Pulmonary artery endothelial cell (primary cell): ENCODE data around the gene CNTN5. TPM values are rescaled to one million over a fixed set of nuclear protein-coding genes. Genes with fewer than 3 reads are reported as not detected.

ENCODE experiments used
- DNase-seq: peaks from one replicate; pipeline ENCODE4 v3.0.0-alpha.2; 2011; ENCODE audit warnings: low read depth, low spot score
- total RNA-seq: library from RNA; depleted of rRNA; stranded (reverse); fragments of >200 nt; gene quantifications from 2 replicates; pipeline ENCODE4 v1.2.3, GENCODE V29; 2014

The CNTN5 gene
- total RNA-seq, 1 donor from 2014 or later, result not detected

DNA sequence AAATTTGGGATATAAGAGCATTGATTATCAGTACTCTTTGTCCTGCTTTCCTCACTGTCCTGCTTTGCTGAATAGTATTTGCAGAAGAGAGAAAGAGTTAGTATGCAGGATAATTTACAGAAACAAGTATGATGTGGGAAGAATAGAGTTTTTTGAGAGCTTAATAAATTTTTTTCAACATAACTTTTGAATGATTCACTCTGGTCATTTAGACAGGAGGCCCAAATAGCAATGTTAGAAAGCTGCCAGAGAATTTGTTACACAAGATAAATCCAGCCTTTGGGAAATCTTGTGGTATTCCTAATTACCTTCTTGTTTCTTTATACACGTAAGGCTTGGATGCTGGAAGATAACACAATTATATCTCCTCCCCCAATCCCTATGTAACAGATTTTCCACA is 484.6 kb downstream of the CNTN5 start:
- no peak for DNase-seq

GRCh38 chr11:99505831-99506230 is 485.1 kb downstream of the CNTN5 start:
- DNase-seq, result no peak

DNA sequence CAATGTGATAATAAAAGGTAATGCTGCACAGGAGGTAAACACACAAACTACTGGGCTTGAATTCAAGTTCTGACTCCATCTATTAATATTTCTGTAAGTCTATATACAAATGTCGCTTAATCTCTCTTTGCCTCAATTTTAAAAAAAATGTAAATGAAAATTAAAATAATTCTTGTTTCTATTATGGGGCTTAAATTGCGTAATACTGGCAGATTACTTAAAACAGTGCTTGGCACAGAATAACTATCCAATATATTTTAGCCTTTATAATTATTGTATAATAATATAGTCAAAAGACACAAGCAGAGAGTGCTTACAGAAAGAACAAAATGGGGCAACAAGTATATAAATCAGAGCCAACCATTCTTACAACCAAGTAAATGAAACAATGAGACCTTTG is 489.1 kb downstream of the CNTN5 start:
- DNase-seq, result no peak

GRCh38 chr11:99513368-99513767 is 492.6 kb downstream of the CNTN5 start:
- DNase-seq, result no peak

DNA sequence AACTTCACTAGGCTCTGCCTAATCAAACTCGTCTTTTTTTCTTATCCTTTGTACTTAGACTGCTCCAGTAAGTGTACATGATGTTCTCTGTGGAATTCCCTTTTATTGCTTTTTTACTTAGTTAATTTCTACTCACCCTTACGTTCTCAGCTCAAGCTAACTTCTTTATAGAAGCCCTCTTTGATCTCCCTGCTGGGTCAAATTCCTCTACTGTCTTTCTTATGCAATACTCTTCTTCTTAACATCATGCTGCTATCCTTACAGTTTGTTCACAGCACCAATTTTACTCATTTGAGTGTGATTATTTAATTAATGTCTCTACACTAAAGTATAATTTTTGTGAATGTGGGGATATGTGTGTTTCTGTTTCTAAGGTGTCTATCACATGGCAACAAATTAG is 498.3 kb downstream of the CNTN5 start:
- no peak for DNase-seq

DNA sequence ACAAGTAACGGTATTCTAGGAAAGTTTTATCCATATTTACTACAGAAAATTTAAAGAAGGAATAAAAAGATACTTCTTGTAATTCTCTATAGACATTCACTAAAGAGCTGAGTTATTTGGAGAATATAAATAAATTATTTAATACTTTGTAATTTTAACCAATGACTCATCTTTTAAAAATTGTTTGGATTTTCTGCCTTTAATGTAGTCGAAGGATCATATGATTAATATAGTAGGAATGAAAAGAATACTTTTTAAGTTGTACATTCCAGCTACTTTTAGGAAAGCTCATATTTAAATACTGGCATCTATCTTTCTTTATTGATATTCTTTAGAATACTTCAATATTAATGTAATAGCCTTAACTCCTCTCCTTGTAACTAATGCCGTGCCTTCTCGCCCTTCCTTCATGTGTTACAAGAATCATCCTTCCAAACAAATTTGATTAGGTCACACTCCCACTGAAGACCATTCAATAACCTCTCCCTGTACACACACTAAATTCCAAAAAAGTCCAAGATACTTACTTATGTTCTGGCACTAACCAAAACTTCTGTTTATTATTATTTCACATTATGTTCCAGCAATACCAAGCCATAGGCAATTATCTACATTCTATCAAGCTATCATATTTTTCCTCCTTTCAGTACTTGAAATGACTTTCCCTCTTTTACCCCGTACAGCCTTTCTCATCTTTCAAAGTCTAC is 501.9 kb downstream of the CNTN5 start:
- no peak for DNase-seq

DNA sequence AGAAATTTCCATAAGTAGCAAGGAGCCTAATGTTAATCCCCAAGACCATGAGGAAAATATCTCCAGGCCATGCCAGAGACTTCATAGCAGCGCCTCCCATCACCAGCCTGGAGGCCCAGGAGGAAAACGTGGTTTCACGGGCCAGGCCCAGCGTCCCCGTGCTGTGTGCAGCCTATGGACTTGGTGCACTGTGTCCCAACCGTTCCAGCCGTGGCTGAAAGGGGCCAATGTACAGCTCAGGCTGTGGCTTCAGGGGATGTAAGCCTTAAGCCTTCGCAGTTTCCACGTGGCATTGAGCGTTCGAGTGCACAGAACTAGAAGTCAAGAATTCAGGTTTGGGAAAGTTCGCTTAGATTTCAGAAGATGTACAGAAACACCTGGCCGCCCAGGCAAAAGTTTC is 510.7 kb downstream of the CNTN5 start:
- DNase-seq, result no peak

GRCh38 chr11:99534812-99535211 is 514.1 kb downstream of the CNTN5 start:
- no peak for DNase-seq

DNA sequence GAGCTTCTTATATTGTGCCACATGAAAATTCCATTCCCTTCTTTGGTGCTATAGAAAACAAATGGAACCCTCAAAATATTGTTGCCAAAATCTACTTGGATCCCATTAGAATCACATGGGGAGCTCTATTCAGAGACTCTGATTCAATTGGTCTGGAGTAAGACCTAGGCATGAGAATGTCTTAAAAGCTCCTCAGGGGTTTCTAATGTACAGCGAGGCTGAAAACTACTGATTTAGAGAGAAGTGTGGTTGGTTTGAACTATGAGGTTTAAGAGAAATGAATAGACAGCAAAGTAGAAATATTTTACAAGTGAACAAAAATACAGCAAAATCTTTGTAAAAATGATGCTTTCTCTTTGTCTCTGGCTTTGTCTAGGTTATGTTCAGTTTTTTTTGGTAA is 514.7 kb downstream of the CNTN5 start:
- no peak for DNase-seq

DNA sequence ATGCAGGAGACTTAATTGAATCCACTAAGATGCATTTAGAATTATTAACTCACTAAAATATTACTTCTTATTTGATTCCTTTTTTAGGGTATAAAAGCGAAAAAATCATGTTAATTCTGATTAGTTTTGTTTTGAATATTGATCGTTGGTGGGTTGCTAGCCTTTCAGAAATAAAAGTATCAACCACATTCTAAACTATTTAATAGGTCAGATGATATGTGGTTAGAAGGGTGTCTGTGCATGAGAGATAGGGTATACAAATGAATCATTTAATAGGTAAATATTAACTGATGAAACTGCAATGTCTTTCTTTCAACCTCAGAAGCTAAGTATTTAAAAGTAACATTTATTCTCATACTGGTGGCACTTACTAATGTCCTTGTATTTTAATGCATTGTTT is 515.1 kb downstream of the CNTN5 start:
- DNase-seq, result no peak

DNA sequence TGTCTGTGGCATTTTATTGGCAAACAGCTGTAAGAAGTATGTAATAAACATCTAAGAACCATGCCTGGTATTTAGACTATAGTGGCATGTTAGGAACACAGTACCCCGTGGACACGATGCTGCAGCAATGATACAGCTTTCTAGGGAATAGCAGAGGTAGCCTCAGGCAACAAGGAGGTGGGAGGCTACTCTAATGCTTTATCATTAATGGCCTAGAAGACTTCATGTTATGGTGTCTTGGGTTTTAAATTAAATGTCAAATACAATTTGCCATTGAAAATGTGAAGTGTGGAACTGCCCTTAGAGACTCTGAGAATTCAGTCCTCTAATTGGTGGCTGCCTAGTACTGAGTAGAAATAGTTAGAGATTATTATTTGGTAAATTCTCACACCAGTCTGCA is 516.9 kb downstream of the CNTN5 start:
- no peak for DNase-seq

DNA sequence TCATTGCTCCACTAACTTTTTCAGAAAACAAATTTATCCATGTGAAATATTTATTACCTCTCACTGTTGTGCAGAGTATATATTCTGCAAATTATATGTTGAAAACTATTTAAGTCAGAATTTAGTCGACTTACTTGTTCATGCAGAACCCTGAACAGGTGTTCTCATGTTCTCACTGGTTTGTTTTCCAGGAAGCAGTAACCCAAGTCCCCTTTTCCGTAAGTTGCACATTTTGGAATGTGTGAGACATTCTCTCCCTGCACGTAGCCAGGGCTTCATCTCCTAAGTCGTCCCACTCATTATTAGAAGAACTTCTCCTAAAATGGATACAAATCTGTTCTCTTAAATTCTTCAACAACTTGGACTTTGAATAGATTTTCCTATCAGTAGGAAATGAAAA is 524.9 kb downstream of the CNTN5 start:
- DNase-seq, result no peak

DNA sequence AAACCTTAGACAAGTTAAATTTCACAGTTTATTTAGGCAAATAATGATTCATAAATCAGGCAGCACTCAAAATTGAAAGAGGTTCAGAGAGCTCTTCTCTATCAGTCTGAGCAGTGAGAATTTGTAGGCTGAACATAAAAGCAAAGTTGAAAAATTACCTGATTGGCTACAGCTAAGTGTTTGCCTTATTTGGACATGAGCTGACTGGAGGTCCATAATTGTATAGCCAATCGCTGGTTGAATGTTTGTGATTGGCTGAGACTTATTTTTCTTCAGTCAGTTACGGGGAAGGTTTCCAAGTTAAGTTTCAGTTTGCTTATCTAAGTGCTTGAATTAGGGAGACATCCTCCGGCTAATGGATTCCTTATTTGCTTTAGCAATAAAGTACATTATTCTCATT is 527.5 kb downstream of the CNTN5 start:
- DNase-seq, result no peak

DNA sequence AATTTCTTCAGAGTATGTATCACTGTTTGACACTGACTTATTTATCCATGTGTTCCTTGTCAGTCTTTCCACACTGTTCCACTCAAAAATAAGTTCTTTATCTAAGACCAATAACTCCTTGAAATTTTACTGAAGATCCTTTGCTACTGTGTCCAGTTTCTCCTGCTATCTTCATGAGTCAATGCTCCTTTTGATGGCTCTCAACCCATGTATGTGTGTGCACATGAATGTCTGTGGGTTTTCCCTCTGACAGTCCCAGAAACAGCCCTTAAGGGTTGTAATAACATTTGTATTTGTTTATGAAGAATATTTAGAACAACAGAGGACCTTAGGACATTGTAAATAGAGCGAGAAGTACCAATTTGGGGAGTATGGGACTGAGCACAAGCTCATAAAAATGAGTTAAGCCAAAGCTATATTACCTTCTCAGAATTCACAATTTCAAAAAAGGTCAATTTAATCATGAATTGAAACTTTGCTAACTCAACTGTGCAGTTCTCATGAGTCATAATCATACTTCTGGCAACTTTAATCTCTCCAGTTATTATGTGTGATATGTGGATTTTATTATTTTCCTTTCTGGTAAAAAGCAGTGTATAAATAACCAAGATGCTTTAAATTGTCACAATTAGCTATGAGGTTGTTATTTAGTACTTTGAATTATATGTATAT is 533.6 kb downstream of the CNTN5 start:
- DNase-seq, result no peak

DNA sequence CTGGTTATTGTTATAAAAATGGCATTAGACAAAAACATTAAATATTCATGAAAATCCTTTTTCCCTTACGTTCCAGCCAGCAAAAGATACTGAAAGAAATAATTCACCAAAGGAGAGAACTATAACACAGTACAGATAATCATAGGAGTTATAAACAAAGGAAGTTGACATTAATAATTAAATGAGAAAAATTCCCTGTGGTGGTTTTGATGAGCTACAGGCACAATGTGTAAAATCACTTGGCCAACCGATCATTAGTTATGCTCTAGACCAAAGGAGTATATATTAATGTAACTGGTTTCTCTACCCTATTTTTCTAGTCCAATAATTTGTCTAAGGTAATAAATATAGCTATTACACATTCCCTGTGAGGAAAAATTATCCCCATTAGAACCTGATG is 534.7 kb downstream of the CNTN5 start:
- no peak for DNase-seq

DNA sequence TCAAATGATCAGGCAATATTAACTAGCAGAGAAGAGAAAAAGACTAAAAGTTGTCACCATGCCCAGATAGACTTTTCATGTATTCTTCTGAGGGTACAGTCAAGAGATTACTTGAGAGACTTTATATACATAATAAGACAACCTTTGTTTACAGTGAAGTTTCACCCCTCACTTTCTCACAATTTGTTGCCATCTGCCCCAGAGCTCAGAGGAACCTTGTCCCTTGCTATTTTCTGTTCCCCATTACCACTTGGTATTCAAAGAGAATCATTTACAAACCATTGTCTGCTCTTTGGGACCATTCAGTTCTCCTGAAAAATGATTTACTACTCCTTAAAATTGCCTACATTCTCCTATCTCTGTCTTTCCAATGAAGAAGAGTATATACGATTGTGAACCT is 544.6 kb downstream of the CNTN5 start:
- no peak for DNase-seq

- no peak for DNase-seq
These were observed 546.7 kb downstream of the CNTN5 start for GRCh38 chr11:99567334-99567956.

DNA sequence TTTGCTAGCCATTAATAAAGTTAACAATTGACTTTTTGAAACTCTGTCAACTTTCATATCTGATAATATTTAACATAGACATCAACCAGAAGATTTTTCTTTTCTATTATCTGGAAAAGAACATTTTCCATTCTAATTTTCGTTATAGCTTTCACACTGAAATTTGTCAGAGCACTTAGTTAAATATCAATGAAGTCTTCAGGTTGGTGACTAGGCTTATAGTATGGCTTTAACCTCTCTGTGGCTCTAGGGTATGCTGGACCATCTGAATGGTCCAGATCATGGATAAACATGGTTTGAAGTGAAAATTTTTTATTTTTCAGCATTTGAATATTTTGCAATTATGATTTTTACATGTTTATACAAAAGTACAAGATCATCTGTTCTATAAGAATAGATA is 548.1 kb downstream of the CNTN5 start:
- DNase-seq, result no peak

DNA sequence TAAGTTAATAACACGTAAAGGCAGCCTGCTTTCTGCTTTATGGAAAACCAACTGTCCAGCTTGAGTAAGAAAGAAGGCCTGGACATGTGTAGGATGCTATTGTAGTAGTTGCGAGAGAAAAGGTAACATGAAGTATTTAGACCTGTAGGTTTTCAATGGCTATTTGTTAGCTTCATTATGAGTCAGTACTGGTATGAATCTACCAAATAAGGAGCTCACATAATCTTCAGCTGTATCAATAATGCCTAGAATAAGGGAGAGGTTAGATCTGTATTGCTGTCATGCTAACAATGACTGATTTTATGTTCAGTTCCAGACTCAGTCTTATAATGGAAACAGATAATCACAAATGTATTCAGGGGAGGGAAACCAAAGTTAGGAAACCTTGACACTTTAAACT is 550.3 kb downstream of the CNTN5 start:
- no peak for DNase-seq

DNA sequence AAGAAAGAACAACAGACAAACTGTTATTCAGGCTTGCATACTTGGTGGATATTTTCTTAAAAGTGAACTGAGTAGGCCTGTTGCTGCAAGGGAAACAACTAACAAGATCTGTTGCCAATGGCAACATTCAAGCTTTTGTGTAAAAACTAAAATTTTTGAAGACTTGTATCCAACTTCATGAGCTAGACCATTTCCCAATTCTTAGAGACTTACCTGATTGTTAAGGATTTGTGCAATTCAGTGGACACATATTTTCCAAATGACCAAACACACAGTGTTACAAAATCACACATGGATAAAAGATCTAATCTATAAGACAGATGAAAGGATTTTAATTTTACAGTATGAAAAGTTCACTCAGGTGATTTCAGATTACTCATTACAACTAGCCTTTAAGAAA is 564.1 kb downstream of the CNTN5 start:
- DNase-seq, result no peak

GRCh38 chr11:99585606-99586005 is 564.9 kb downstream of the CNTN5 start:
- DNase-seq, result no peak

GRCh38 chr11:99589771-99590170 is 569.0 kb downstream of the CNTN5 start:
- DNase-seq, result no peak

DNA sequence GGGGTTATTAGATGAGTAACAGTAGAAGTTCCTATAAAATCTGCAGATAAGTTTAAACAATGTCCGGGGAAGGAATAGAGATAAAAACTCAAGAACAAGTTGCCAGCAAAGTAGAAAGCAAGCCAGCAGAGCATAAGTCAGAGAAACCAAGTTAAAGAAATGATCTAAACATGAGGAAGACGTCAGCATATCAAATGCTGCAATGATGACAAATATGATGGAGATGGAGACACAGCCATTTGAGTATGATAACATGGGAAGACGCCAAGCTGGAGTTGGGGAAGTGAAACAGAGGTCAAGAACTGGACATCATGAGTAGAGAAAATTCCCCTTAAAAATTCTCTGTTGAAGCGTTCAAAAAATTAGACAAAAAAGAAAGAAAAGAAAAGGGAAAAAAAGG is 571.5 kb downstream of the CNTN5 start:
- no peak for DNase-seq
